T-helper 2 cell treated with Interferon-gamma antibody and Interleukin-4, amounts not matched to agents 100 ng/mL and 5 ng/mL, for 36 hours (primary cell): ENCODE data around the gene THAP2. TPM values are rescaled to one million over a fixed set of nuclear protein-coding genes. Genes with fewer than 3 reads are reported as not detected.
"Not testable (repeated sequence)": the region's sequence is repeated elsewhere in the genome, so short reads cannot be mapped to it uniquely, and the experiment has no call there.

Source experiments
- intact Hi-C: fragments of 100-400 bp; cut with micrococcal nuclease; formaldehyde crosslinking; loops from one replicate; pipeline ENCODE4 v1.15.1; 2023
- total RNA-seq: library from RNA; stranded (reverse); gene quantifications from 2 replicates; pipeline ENCODE4 v1.2.3, GENCODE V29; 2022

Gene THAP2
- total RNA-seq, 1 donor from 2014 or later = 5.7 TPM

DNA sequence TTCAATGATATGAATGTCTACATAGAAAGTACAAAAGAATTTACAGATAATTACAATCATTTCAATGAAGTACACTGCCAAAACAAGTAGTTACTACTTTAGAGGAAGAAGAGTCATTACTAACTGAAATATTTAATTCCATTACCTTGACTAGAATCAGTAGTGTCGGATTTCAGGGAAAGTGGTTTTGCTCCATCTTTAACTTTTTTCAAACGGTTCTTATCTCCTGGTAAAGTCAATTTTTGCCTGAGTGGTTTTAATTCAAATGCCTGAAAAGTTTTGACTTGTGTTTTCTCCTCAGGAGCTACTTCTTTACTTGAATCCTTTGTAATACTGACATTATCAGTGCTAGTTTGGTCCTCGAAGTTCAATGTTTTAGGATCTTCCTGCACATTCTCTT is 7.4 kb upstream of the THAP2 start:
- intact Hi-C loops = no loop called here

DNA sequence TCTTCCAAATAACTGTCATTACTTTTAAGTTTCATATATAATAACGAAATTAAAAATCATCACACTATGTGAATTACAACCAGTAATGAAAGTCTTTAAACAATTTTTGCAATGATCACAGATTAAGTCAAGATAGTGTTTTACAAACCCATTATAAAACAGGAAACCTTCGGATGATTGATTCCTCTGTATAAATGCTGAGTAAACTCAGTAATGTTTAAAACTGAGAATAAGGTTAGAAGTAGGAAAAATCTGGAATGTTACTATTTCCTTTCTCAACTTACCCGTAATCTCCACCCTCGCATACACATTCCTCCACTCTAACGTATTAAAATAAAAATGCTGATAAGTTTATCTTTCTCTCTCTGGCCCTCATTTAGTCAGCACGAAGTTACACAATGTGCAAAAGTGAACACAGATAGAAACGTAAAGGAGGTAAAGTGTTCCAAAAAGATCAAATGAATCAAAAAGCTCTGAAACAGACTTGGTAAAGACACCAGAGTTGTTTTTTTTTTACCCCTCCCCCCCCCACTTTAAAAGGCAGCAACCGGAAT is 2.0 kb upstream of the THAP2 start:
- intact Hi-C loops = loop anchor here (2.0 to 5.0 kb wide), 3 partner anchors 25 to 85 kb away; no protein-coding TSS in a partner anchor

DNA sequence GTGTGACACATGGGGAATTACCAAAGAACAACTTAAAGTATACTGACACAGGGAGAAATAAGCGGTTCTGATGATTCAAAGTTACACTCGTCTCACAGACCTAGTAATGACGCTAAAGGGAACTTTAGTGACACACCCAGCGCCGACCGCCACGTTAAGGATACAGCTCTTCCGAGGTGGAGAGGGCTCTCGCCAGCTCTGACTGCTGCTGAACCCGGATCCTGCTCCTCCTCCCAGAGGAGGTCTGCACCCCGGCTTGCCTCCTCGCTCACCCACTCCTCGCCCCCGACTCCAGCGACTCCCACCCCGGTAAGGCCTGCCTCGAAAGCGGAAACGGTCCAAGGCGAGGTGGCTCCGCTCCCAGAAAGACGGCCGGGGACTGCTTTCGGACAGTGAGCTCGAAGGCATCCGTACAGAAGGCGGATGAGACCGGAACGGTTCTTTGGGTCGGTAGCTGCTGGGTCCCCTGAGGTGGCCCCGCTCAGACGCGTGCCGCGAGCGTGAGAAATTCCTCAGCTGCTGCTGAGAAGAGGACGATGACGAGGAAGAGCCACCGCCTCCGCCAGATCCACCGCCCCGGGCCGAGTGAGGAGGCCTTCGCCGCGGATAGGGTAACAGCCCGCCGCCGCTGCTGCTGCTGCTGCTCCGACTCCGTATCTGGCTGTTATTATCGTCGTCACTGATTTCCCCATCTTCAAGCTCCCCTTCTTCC is 1.1 kb upstream of the THAP2 start:
- intact Hi-C loops = loop anchor here (1.0 to 5.0 kb wide), 7 partner anchors 8 to 176 kb away; partner anchors contain the start of genes RAB21, TBC1D15 and TMEM19

DNA sequence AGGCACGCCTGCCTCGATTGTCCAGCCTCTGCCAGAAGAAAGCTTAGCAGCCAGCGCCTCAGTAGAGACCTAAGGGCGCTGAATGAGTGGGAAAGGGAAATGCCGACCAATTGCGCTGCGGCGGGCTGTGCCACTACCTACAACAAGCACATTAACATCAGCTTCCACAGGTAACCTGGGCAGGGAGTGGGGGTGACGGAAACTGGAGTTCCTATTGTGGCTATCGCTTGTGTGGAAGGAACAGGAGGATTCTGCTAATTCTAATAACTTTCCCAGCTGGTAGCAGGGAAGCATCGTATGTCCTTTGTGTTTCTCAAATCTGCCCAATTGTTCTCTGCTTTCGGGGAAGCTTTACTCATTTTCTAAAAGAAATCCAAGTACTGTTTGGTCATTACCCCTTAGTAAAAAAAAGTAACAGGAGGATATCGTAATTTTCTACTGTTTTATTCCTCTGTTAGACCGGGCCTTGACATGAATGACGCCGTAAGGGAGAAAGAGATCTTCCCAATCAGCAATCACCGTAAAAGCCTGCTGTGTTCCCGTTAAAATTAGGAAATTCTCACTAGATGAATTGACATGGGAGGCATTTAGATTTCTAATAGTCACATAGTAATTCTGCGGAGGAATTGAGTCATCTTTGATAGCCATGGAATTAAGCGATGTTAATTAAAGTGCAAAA is 449 bp downstream of the THAP2 start:
- intact Hi-C loops = loop anchor here (1.0 to 5.0 kb wide), 2 partner anchors 37 to 1421 kb away; partner anchors contain the start of gene CNOT2

DNA sequence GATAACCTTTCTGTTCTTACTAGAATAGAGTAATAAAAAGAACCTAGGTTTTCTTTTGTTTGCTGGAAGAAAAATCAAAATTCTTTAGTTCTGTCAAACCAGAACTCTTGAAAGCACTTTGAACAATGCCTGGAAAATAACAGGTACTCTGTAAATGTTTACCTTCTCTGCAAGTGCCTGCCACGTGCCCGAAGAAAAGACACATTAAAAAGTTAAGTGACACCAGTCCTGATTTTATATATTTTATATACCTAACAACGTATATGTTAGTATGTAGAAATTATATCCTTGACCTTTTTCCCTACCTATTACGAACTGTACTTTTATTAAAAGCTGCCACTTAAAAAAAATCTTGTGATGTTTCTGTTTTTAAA is 976 bp downstream of the THAP2 start:
- intact Hi-C loops = no loop called here

DNA sequence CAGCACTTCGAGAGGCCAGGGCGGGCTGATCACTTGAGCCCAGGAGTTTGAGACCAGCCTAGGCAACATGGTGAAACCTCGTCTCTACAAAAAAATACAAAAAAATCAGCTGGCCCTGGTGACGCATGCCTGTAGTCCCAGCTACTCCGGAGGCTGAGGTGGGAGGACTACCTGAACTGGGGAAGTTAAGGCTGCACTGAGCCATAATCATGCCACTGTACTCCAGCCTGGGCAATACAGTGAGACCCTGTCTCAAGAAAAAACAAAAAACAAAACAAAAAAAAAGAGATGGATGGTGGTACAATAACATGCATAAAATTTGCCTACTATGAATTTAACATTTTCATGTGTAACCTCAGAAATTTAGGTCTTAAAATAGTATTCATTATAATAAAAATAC is 2.2 kb downstream of the THAP2 start:
- intact Hi-C loops = no loop called here

DNA sequence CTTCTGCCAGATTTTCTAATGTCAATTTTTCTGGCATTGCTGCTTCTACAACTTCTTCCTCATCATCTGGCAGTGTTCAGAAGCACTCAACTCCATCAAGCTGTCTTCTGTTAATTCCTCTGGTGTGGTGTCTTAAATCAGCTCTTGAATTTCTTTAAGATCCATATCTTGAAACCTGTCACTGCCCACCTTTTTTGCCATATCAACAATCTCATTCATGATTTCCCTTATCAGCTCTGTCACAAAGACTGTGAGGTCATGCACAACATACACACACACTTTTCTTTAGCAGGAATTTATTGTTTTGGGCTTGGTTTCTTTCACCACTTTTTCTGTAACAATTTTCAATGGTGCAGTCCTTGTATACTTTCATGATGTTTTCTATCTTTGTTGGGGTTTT is 7.2 kb downstream of the THAP2 start:
- intact Hi-C loops = no loop called here

DNA sequence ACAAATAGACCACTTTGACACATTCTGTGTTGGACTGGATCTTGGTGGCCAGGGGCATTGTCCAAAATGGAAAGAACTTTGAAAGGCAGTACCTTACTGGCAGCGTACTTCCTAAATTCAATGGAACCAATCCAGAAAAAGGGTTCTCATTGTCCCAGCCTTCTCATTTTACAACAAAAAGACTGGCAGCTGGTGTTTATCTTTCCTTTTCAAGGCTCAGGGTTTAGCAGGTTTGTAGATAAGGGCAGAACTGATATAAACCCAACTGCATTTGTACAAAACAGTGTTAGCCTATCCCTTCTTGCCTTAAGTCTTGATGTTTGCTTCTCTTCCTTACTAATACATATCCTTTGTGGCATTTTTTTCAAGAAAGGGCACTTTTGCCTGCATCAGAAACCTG is 7.7 kb downstream of the THAP2 start:
- intact Hi-C loops = no loop called here

DNA sequence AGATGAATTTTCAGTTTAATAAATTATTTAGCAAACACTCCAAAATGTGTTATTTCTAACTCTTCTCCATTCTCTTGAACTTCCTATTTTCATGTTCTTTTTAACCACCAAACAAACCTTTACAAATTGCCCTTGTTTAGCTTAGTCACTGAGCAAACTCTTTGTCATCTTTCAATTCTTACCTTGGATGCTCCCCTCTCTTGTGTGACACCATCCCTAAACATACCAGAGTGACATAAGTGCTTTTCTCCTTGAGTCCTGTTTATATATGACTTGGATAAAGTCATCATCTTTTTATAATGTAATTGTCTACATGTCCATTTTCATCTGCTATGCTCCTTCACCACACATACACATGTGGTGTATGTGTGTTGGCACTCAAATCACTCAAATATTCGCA is 18.4 kb downstream of the THAP2 start:
- intact Hi-C loops = no loop called here

DNA sequence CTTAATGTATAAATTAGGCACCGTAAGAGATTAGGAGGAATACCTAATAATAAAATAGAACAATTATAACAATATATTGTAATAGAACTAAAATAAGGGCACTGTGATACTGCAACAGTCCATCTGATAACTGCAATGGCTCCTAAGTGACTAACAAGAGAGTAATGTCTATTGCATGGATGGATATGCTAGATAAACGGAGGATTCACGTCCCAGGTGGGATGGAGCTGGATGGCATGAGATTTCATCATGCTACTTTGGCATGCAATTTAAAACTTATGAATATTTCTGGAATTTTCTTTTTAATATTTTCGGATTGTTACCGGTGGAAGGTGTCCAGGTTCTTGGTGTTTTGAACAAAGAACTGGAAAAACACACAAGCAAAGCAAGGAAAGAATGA is 19.5 kb downstream of the THAP2 start:
- intact Hi-C loops = no loop called here

DNA sequence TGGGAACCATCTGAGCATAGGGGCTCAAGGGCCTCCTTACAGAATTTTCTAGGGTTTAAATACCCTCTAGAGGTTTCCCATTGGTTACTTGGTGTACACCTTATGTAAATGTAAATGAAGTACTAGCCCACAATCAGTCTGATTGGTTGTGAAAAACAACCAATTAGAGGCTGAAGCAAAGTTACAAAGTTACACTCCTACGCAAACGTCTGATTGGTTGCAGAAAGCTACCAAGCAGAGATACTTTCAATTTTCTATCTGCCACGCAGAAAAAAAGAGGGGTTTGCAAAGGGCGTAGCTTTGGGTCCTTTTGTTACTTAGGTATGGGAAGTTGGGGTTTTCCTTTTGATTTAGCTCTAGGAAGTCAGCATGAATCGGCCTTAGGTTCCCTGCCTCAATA is 20.0 kb downstream of the THAP2 start:
- intact Hi-C loops = no loop called here

DNA sequence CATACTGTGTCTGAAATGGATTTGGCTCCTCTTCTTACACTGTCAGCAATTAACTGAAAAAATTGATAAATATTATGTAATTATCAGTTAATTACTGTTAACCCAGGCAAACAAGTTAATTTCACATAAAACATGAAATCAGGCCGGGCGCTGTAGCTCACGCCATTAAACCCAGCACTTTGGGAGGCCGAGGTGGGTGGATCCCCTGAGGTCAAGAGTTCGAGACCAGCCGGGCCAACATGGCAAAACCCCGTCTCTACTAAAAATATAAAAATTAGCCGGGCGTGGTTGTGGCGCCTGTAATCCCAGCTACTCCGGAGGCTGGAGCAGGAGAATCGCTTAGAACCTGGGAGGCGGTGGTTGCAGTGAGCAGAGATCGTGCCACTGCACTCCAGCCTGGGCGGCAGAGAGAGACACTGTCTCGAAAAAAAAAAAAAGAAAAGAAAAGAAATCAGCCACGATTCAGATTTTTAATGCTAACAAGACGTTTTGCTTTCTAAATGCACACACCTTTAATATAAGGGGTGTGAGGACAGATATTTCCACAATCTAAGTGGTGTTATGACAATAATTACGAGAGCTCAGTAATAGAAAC is 21.3 kb downstream of the THAP2 start:
- intact Hi-C loops = loop anchor here (5.0 kb wide), 1 partner anchor 38 kb away; no protein-coding TSS in a partner anchor

DNA sequence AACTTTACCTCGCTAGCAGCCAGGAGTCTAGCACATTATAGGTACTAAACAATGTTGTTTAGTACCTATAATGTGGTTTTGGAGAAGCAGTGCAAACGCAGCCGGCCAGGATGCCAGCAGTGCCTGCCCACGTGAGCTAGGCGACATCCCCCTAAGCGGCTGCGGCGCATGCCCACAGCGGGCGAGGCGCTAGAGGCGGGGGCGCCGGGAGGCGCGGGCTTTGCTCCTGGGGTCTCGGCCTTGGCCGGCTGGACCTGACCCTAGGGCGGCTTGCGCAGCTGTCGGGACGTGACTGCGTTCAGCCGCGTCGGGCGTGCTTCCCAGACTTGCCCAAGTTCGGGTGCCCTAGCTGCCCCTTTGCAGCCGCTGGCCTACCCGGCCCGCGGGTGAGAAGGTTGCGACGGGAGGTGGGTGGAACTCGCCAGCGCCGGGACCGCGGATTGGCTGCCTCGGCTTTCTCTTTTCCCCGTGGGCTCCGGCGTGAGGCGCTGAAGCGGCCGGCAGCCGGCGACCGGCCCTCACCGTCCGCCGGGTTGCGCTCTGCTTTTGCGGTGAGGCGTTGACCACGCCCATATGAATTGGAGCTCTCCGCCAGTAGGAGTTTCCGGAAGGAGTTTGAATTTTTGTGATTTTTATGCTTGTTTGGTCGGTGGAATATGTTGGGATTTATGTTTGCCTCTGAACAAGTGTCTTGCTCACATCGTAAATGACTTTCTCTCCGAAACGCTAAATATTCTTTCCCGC is 22.0 kb downstream of the THAP2 start, which contains the start of gene TMEM19:
Gene TMEM19 (plus strand): TSS at position 169 of the 744 bp plus-strand sequence. CDS start 599 bp downstream, outside the sequence.
- intact Hi-C loops = loop anchor here (1.0 to 5.0 kb wide), 4 partner anchors 23 to 153 kb away; partner anchors contain the start of genes RAB21, TBC1D15 and ZFC3H1

DNA sequence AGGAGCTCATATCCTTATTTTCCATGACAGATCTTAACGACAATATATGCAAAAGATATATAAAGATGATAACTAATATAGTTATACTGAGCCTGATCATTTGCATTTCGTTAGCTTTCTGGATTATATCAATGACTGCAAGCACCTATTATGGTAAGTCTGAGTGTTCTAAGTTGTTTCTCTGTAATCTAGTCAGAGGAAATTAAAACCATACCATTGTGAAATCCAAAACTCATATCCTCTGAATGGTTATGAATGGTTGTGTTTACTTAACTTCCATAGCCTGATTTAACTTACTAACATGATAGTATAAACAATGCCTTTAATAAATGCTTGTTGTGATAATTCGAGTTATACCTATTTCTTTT is 22.5 kb downstream of the THAP2 start:
- intact Hi-C loops = loop anchor here (1.0 to 5.0 kb wide), 4 partner anchors 23 to 153 kb away; partner anchors contain the start of genes RAB21, TBC1D15 and ZFC3H1

DNA sequence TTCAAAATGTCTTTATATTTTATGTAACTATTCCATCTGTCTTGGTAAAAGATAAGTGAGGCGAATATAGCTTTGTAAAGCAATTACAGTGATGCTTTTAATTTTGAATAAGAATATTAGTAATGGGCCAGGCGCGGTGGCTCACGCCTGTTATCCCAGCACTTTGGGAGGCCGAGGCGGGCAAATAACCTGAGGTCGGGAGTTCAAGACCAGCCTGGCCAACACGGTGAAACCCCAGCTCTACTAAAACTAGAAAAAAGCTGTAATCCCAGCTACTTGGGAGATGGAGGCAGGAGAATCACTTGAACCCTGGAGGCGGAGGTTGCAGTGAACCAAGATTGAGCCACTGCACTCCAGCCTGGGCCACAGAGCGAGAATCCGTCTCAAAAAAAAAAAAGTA is 23.1 kb downstream of the THAP2 start:
- intact Hi-C loops = loop anchor here (5.0 kb wide), 1 partner anchor 40 kb away; no protein-coding TSS in a partner anchor

DNA sequence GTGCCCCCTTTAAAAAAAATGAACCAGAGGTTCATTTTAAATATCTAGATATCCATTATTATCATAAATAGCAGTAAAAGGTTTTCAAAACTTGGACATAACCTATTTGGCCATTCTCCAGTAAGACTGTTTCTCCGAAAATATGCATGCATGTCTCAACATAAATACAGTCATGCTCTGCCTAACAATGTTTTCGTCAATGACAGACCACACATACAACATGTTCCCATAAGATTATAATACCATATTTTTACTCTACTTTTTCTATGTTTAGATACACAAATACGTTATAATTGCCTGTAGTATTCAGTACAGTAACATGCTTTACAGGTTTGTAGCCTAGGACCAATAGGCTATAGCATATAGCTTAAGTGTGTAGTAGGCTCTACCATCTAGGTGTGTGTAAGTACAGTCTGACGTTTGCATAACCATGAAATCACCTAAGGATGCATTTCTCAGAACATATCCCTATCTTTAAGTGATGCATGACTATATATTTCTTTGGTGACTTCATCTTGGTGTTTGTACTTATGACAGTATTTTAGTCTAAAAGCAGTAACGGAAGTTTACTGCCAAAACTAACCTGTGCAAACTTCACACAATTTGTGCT is 25.0 kb downstream of the THAP2 start:
- intact Hi-C loops = loop anchor here (5.0 kb wide), 1 partner anchor 42 kb away; no protein-coding TSS in a partner anchor

DNA sequence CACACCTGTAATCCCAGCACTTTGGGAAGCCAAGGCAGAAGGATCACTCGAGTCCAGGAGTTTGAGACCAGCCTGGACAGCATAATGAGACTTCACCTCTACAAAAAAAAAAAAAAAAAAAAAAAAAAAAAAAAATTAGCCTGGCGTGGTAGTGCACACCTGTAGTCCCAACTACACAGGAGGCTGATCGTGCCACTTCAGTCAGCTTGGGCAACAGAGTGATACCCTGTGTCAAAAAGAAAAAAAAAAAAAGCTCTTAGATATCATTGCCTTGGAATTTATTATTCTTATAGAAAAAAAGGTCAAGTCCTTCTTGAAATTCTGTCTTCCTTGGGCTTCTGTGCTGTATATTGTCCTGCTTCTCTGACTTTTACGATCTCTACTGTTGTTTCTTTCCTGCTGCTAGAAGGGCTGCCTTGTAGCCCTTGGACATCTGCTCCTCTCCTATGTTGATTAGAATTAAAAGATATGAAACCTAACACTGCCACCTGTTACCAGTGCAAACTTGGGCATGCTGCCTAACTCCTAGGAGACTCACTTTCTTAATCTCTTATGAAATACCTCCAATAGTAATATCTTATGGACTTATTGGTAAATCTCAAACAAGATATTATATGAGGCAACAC is 27.5 kb downstream of the THAP2 start:
- intact Hi-C loops = no loop called here

DNA sequence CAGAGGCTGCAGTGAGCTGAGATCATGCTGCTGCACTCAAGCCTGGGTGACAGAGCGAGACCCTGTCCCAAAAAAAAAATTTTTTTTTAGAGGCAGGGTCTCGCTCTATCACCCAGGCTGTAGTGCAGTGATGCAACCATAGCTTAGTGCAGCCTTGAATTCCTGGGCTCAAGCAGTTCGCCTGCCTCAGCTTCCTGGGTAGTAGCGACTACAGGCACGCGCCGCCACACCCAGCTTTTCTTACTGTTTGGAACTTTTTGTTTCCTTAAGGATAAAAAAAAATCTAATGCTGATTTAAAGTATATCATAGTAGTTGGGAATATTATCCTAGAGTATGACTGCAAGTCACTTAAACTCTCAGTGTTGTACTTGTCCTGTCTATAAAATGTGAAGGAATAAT is 29.0 kb downstream of the THAP2 start:
- intact Hi-C loops = no loop called here

DNA sequence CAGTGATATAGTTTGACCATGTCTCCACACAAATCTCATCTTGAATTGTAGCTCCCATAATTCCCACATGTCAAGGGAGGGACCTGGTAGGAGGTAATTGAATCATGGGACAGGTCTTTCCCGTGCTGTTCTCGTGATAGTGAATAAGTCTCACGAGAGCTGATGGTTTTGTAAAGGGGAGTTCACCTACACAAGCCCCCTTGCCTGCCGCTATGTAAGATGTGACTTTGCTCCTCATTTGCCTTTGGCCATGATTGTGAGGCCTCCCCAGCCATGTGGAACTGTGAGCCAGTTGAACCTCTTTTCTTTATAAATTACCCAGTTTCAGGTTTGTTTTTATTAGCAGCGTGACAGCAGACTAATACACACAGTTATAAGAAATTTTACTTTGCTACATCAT is 29.6 kb downstream of the THAP2 start:
- intact Hi-C loops = not testable (repeated sequence)
